Measurements from ENCODE around the gene HECTD1.

DNA sequence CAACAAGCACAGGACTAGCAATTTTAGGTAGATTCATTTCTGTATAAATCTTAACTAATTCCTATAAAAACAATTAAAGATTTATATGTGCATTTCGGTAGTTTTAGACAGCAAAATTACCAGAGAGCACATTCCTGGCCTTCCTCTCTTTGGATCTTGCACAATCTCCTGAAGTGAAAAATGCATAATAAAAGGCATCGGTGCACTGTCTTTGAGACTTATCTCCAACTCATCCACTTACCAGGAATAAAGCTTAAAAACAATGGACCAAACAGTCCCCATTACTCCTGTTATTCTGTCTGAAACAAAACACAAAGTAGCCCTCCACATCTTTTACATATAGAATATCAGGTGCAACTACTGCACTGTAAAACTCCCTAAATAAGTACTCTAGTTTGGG, 69.3 kb downstream of the HECTD1 start:
- TF ChIP-seq CTCF (IDR thresholded peaks at IDR 0.05) (no peak), EZH2phosphoT487 (IDR thresholded peaks at IDR 0.05) (no peak)

All from neural progenitor cell (in vitro differentiated cells).